MG63 (cell line): ENCODE data around the gene MARCHF9. TPM values are rescaled to one million over a fixed set of nuclear protein-coding genes. Genes with fewer than 3 reads are reported as not detected.
A peak's percentile ranks its signal among the peaks of the same experiment; 100 is the strongest.
"Not testable (repeated sequence)": the region's sequence is repeated elsewhere in the genome, so short reads cannot be mapped to it uniquely, and the experiment has no call there.

Experiments used
- DNase-seq: peaks from one replicate; pipeline ENCODE4 v3.0.0-alpha.2; 2020
- H3K27me3 ChIP-seq: fragments of 250-450 bp; sonication (Bioruptor Pico); 2 replicates; pipeline ENCODE4 v1.5.1; 2020; ENCODE audit warnings: mild to moderate bottlenecking, moderate library complexity
- H3K36me3 ChIP-seq: fragments of 250-450 bp; sonication (Bioruptor Pico); 2 replicates; pipeline ENCODE4 v1.5.1; 2020; ENCODE audit warnings: mild to moderate bottlenecking, moderate library complexity
- H3K4me3 ChIP-seq: fragments of 250-450 bp; sonication (Bioruptor Pico); 2 replicates; pipeline ENCODE4 v1.5.1; 2020; ENCODE audit warnings: mild to moderate bottlenecking, moderate library complexity
- H3K9me3 ChIP-seq: fragments of 250-450 bp; sonication (Bioruptor Pico); 2 replicates; pipeline ENCODE4 v1.5.1; 2020; ENCODE audit warnings: mild to moderate bottlenecking, moderate library complexity
- total RNA-seq: library from RNA; depleted of rRNA; stranded (reverse); fragments of >200 nt; shearing (Covaris generic); gene quantifications from 2 replicates; pipeline ENCODE4 v1.2.3, GENCODE V29; 2014; ENCODE audit warnings: low replicate concordance

The MARCHF9 gene
- total RNA-seq, 1 experiment from 2014 or later, result 4.9 TPM

DNA sequence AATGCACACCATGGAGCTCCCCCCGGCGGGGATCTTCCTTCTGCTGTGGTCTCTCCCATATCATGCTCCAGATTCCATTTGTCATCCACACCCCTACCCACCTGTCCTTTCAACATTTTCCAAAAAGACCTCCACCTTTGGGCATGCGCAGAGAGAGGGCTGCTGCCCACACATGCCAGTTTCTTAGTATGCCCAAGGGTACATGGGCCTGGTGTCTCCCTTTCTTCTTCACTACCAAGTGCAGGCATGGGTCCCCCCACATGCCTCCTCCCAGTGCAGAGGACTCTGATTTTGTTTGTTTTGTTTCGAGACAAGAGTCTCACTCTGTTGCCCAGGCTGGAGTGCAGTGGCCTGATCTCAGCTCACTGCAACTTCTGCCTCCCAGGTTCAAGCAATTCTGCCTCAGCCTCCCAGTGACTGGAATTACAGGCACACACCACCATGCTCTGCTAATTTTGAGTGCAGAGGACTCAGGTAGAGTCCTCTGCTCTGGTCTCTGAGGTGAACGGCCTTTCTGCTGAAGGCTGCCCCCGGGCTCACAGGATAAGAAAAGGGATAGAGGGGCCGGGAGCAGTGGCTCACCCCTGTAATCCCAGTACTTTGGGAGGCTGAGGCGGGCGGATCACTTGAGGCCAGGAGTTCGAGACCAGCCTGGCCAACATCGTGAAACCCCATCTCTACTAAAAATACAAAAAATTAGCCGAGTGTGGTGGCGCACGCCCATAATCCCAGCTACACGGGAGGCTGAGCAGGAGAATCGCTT is 32.9 kb upstream of the MARCHF9 start:
- not testable (repeated sequence) for H3K36me3 ChIP-seq, H3K27me3 ChIP-seq, H3K4me3 ChIP-seq, H3K9me3 ChIP-seq, DNase-seq

- no peak for DNase-seq
- Histone ChIP-seq H3K36me3 (no peaks in the 10 kb centered on the region; the same call in 1 of the 2 replicates), H3K4me3 (no peak overlapping the region), H3K9me3 (no peaks in the 10 kb centered on the region), H3K27me3 (no peaks in the 10 kb centered on the region)
These were observed 31.9 kb upstream of the MARCHF9 start for GRCh38 chr12:57722716-57723629.

GRCh38 chr12:57723630-57723962 is 31.3 kb upstream of the MARCHF9 start:
- Histone ChIP-seq H3K36me3 (no peaks in the 10 kb centered on the region; the same call in 1 of the 2 replicates), H3K27me3 (no peaks in the 10 kb centered on the region), H3K4me3 (no peak overlapping the region), H3K9me3 (no peaks in the 10 kb centered on the region)
- DNase-seq, result no peak

DNA sequence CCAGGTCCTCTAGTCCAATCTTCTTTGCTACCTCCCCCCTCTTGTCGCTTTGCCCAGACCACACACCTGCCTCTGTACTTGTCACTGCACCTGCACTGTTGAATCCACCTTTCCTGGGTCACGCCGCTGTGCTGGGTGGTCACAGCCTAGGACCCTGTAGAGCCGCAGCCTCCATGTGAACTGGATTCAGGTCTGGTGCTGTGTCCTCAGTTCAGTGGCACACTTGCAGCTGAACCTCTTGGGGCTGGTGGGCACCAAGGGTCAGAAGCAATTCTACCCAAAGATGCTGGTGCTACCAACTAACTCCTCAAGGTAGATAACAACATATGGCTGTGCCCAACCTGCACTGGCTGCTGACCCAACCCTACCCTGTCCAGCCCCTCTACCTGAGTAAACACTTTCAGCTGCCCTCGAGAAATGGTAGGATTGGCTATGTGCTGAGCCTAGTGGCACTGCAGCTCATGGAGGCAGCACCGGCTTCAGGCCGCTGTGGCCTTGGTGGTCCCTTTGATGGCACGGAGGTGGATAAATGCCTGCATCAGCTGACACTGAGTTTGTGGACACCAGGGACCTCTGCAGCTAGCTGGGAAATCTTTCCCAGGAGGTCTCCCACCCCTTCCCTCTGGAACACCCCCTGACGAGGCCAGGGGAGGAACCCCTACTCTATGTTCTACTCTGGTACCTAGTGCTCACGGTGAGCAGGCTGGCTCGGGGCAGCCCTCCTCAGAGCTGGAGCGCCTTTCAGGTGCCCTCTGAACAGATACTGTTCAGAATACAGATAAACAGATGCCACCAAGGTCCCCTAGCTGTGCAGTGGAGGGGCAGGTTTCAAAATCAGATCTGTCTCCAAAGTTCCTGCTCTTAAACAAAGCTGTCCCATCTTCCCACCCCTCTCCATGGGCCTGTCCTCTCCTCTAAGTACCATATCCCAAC is 30.6 kb upstream of the MARCHF9 start:
- H3K27me3 ChIP-seq, result no peaks in the 10 kb centered on the region
- H3K9me3 ChIP-seq, result no peaks in the 10 kb centered on the region
- no peak for DNase-seq
- no peaks in the 10 kb centered on the region; the same call in 1 of the 2 replicates for H3K36me3 ChIP-seq
- no peak overlapping the region for H3K4me3 ChIP-seq

DNA sequence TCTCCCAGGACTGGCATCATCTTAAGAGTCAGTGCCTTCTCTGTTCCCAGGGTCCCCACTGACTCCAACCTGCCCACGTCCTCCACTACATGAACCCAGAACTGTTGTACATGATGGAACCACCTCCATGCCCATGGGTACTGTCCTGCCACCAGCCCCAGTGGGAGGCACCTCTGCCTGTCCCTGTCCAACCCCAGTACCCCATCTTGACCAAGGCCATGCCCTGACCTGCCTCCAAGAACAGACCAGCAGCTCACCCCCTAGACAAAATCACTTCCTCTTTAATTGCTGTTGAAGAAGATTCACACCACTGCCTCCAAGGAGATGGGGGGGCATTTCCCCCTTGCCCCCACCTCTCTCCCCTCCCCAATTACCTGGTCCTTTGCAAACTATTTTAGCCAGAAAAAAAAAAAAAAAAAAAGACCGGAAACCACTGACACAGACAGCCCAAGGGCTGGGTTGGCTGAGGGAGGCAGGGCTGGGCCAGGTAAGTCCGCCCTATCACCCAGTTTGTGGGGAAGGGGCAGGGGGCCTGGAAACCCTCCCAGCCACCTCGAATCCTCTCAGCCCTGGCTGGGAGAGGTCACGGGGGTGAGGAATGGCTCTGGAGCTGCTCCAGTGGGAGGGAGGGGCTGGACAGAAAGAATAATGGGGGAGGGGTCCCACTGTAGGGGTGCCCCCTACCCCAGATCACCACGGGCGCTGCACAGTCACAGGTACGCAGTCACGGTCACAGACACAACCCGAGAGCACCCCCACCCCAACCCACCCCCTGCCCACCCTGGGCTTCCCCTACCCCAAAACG is 29.8 kb upstream of the MARCHF9 start:
- Histone ChIP-seq H3K27me3 (no peaks in the 10 kb centered on the region), H3K4me3 (no peak overlapping the region), H3K9me3 (no peaks in the 10 kb centered on the region), H3K36me3 (no peaks in the 10 kb centered on the region; the same call in 1 of the 2 replicates)
- DNase-seq, result no peak

- H3K9me3 ChIP-seq, result no peaks in the 10 kb centered on the region
- peak overlapping the region; percentile 78 for H3K4me3 ChIP-seq
- no peaks in the 10 kb centered on the region; the same call in 1 of the 2 replicates for H3K36me3 ChIP-seq
- no peak for DNase-seq
- H3K27me3 ChIP-seq, result no peaks in the 10 kb centered on the region
These were observed 29.1 kb upstream of the MARCHF9 start for GRCh38 chr12:57725851-57726150.

- Histone ChIP-seq H3K27me3 (no peaks in the 10 kb centered on the region), H3K4me3 (peak overlapping the region; percentile 78), H3K9me3 (no peaks in the 10 kb centered on the region), H3K36me3 (no peaks in the 10 kb centered on the region; the same call in 1 of the 2 replicates)
- DNase-seq, result peak; percentile 89
These were observed 28.6 kb upstream of the MARCHF9 start for GRCh38 chr12:57726151-57726883.

GRCh38 chr12:57726884-57727757 is 27.8 kb upstream of the MARCHF9 start:
- no peak for DNase-seq
- H3K27me3 ChIP-seq, result no peaks in the 10 kb centered on the region
- H3K4me3 ChIP-seq, result peak overlapping the region; percentile 78
- H3K9me3 ChIP-seq, result no peaks in the 10 kb centered on the region
- no peaks in the 10 kb centered on the region; the same call in 1 of the 2 replicates for H3K36me3 ChIP-seq

DNA sequence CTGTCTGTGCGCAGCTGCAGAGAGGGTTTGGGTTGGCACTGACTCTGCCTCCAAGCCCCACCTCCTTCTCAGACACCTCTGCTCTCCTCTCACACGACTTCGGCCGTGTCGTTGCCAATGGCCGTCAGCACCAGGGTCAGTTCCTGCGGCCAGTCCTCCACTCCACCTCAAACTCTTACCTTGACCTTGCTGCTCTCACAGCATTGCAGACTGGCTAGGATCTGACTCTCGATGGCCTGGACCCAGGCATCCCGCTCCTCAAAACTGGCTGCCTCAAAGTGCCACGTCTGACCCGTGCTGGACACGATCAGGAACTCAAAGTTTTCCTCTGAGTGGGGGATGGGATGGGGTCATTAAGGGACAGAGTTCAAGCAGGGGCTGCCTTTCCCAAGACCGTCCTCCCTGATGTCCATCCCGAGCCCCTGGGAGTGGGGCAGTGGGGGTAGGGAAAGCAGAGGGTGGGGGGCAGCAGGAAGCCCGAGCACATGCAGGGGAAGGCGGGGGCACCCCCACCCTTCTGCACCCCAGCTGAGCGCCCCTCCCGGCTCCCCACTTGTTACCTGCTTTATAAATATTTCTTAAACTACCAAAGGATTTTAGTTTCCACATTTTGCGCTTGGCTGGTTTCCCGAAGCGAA is 27.0 kb upstream of the MARCHF9 start:
- H3K36me3 ChIP-seq, result no peaks in the 10 kb centered on the region; the same call in 1 of the 2 replicates
- H3K9me3 ChIP-seq, result no peaks in the 10 kb centered on the region
- H3K4me3 ChIP-seq, result no peak overlapping the region
- DNase-seq, result no peak
- H3K27me3 ChIP-seq, result no peaks in the 10 kb centered on the region

DNA sequence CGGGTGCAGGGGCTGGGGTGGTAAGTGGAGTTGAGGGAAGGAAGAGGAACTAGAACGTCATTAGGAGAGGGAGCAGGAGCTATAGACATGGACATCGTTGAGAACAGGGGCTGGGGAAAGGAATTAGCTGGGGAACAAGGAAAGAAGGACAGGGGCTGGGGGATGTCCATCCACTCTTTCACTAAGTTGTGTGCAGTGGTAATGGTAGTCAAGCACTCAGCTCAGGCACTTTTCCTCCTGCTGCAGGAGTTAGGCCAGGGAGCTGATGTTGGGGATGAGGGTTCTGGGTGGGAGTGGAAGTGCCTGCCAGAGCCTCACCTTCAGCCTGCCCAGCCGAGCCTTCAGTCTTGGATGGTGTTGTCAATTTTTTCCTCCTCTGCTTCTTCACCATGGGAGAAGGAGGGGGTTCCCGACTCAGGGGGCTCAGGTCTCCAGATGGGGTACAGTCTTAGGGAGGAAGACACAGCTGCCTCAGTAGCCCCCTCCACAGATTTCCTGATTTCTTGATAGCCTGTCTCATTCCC is 25.5 kb upstream of the MARCHF9 start:
- no peaks in the 10 kb centered on the region for H3K27me3 ChIP-seq
- no peaks in the 10 kb centered on the region for H3K9me3 ChIP-seq
- DNase-seq, result no peak
- no peak overlapping the region for H3K4me3 ChIP-seq
- H3K36me3 ChIP-seq, result no peaks in the 10 kb centered on the region; the same call in 1 of the 2 replicates

GRCh38 chr12:57730336-57731067 is 24.4 kb upstream of the MARCHF9 start:
- no peak for DNase-seq
- Histone ChIP-seq H3K4me3 (no peak overlapping the region), H3K27me3 (peaks cover 5% of the 10 kb centered on the region), H3K9me3 (no peaks in the 10 kb centered on the region), H3K36me3 (no peaks in the 10 kb centered on the region; the same call in 1 of the 2 replicates)

GRCh38 chr12:57731411-57732080 is 23.4 kb upstream of the MARCHF9 start:
- H3K27me3 ChIP-seq, result peaks cover 15% of the 10 kb centered on the region
- no peaks in the 10 kb centered on the region for H3K9me3 ChIP-seq
- no peak for DNase-seq
- H3K4me3 ChIP-seq, result no peak overlapping the region
- no peaks in the 10 kb centered on the region; the same call in 1 of the 2 replicates for H3K36me3 ChIP-seq

DNA sequence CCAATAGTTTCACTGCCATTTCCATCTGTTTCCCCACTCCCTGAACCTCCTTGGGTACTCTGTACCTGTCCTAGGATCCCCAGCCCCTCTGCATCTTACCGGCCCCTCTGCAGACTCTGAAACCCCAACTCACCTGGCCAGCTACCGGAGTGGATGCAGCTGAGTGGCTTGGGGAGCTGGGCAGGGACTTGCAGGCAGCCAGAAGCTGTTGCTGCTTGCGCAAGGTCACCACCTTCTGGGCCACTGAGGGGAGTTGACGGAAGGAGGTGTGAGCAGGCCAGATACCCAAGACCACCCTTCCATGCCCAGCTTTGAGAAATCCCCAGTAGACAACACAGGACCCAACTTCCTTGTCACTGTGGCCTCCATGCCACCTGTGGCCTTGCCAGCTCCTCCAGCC is 22.6 kb upstream of the MARCHF9 start:
- no peak overlapping the region for H3K4me3 ChIP-seq
- DNase-seq, result no peak
- no peaks in the 10 kb centered on the region; the same call in 1 of the 2 replicates for H3K36me3 ChIP-seq
- no peaks in the 10 kb centered on the region for H3K9me3 ChIP-seq
- H3K27me3 ChIP-seq, result peaks cover 23% of the 10 kb centered on the region
